Measurements from ENCODE around the gene E2F7. TPM values are rescaled to one million over a fixed set of nuclear protein-coding genes. Genes with fewer than 3 reads are reported as not detected.
A peak's percentile ranks its signal among the peaks of the same experiment; 100 is the strongest.

The E2F7 gene, protein sequence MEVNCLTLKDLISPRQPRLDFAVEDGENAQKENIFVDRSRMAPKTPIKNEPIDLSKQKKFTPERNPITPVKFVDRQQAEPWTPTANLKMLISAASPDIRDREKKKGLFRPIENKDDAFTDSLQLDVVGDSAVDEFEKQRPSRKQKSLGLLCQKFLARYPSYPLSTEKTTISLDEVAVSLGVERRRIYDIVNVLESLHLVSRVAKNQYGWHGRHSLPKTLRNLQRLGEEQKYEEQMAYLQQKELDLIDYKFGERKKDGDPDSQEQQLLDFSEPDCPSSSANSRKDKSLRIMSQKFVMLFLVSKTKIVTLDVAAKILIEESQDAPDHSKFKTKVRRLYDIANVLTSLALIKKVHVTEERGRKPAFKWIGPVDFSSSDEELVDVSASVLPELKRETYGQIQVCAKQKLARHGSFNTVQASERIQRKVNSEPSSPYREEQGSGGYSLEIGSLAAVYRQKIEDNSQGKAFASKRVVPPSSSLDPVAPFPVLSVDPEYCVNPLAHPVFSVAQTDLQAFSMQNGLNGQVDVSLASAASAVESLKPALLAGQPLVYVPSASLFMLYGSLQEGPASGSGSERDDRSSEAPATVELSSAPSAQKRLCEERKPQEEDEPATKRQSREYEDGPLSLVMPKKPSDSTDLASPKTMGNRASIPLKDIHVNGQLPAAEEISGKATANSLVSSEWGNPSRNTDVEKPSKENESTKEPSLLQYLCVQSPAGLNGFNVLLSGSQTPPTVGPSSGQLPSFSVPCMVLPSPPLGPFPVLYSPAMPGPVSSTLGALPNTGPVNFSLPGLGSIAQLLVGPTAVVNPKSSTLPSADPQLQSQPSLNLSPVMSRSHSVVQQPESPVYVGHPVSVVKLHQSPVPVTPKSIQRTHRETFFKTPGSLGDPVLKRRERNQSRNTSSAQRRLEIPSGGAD
- total RNA-seq (2022) (31.2 and 40.2 TPM in 2 replicates), Bru-seq, nascent RNA (percentile 98 among the genes with signal in this experiment), BruChase-seq, experiment 1, labeled RNA remaining after a 6-hour chase (percentile 80 among the genes with signal in this experiment), BruChase-seq, experiment 2, labeled RNA remaining after a 2-hour chase (percentile 93 among the genes with signal in this experiment)
- long read RNA-seq, full-length matches to known transcripts, result 3 of 6 reads
- long read RNA-seq, partial matches to known transcripts, result 2 of 6 reads
- long read RNA-seq, other reads (novel, unspliced or antisense), result 1 of 6 reads

DNA sequence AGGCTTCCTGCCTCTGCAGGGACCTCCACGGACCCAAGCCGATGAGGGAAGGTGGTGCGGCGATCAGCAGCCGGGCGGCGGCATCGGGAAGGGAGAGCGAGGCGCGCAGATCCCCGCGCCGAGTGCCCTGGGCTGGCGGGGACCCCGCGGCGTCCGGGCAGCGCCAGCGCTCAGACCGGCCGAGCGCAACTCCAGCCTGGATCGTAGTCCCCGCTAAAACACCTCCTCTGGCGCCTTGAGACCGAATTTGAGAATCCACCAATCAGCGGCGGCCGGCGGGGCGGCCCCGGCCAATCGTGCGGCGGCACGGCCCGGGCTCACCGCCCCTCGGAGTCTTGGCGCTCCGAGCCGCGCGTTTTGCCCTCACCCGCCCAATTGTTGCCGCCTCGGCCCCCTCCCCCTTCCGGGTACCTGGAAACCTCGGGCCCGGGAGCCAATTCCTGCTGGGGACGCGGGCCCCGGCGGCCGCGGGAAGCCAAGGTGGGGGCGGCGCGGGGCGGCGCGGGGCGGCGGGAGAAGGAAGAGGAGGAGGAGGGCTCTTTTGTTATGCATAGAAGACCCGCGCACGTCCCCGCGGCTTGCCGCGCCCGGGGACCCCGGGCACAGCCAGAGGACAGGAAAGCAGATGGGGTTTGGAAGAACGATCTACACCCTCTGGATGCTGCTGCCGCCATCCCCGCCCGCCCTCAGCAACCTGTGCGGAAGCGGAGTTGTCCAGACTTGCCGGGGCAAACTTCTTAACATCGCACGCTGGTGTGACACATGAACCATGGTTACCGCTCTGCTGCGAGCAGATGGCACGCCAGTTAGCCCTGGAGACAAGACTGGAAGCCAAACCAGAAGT lies at the start of gene E2F7:
Gene E2F7 (minus strand): TSS at position 209 of the 844 bp plus-strand sequence. CDS start 934 bp downstream, outside the sequence.
- H3K27me3 Mint-ChIP-seq (ENCODE audit: unreplicated experiment), result no peaks in the 10 kb centered on the region
- H3K4me3 Mint-ChIP-seq (ENCODE audit: low read depth, unreplicated experiment), result peak within 1 kb of the TSS; percentile 82
- no peaks in the 10 kb centered on the region for H3K9me3 Mint-ChIP-seq (ENCODE audit: low read depth, unreplicated experiment)
- peaks cover 40% of the 10 kb centered on the region for H3K4me1 Mint-ChIP-seq (ENCODE audit: low read depth, unreplicated experiment)
- CTCF ChIA-PET, result no interaction called here
- intact Hi-C loops (cut with micrococcal nuclease; ENCODE audit: unreplicated experiment), result loop anchor here (2.0 to 10.0 kb wide), 2 partner anchors 67 to 539 kb away; no protein-coding TSS in a partner anchor
- TSS peak; percentile 50 for BruUV-seq (replicated peaks)
- H3K36me3 Mint-ChIP-seq (ENCODE audit: insufficient read depth, unreplicated experiment), result peaks cover 59% of the 10 kb centered on the region
- peak within 1 kb of the TSS; percentile 90 for H3K27ac Mint-ChIP-seq (ENCODE audit: unreplicated experiment)
- TF ChIP-seq, protein P1, sequence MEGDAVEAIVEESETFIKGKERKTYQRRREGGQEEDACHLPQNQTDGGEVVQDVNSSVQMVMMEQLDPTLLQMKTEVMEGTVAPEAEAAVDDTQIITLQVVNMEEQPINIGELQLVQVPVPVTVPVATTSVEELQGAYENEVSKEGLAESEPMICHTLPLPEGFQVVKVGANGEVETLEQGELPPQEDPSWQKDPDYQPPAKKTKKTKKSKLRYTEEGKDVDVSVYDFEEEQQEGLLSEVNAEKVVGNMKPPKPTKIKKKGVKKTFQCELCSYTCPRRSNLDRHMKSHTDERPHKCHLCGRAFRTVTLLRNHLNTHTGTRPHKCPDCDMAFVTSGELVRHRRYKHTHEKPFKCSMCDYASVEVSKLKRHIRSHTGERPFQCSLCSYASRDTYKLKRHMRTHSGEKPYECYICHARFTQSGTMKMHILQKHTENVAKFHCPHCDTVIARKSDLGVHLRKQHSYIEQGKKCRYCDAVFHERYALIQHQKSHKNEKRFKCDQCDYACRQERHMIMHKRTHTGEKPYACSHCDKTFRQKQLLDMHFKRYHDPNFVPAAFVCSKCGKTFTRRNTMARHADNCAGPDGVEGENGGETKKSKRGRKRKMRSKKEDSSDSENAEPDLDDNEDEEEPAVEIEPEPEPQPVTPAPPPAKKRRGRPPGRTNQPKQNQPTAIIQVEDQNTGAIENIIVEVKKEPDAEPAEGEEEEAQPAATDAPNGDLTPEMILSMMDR (IDR thresholded peaks at IDR 0.05; ENCODE audit: unreplicated experiment), result no peak
- DNase-seq, result peak; percentile 99

DNA sequence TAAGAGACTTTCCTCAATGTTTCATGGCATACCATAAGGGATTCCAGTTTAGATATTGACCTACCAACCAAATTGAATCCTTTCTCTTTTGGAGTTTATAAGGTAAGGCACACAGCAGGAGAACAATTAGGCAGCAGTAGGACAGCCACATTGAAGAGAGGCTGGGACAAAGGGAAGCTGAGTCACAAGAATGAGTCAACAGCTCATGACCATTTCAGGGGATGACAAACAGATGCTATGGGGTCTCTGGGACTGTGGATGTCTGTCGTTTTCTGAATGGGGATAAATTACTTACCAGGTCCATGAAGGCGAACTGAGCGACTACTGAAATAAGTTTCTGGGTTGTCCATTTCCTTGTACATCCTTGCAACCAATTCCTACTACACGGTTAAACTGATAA lies 48.6 kb upstream of the E2F7 start:
- Mint-ChIP-seq H3K9me3 (ENCODE audit: low read depth, unreplicated experiment) (peaks cover 8% of the 10 kb centered on the region), H3K4me1 (ENCODE audit: low read depth, unreplicated experiment) (peaks cover 6% of the 10 kb centered on the region), H3K4me3 (ENCODE audit: low read depth, unreplicated experiment) (no peak overlapping the region), H3K27me3 (ENCODE audit: unreplicated experiment) (no peaks in the 10 kb centered on the region), H3K36me3 (ENCODE audit: insufficient read depth, unreplicated experiment) (no peaks in the 10 kb centered on the region), H3K27ac (ENCODE audit: unreplicated experiment) (no peak overlapping the region)
- TF ChIP-seq, protein P1 (IDR thresholded peaks at IDR 0.05; ENCODE audit: unreplicated experiment), result no peak
- intact Hi-C loops (cut with micrococcal nuclease; ENCODE audit: unreplicated experiment), result no loop called here
- no peak for DNase-seq
- BruUV-seq (replicated peaks), result no TSS peak
- CTCF ChIA-PET, result no interaction called here

DNA sequence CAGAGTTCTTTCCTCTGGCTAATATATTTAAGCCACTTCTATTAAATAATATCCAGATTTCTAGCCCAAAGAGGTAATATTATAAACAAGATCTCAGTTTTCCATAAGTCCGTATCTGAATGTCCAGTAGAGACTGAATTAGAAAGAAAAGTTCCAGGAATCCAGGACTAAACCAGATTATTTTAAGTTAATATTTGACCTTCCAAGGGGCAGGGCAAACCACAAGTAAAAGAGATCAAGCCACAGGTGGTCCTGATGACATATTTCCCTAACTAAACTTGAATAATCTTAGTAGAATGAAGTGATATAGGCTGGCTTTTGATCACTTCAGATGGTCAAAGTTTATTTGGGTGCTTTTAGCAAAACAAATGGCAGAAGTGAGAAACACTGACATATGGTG lies 43.3 kb upstream of the E2F7 start:
- Mint-ChIP-seq H3K27ac (ENCODE audit: unreplicated experiment) (no peak overlapping the region), H3K36me3 (ENCODE audit: insufficient read depth, unreplicated experiment) (peaks cover 6% of the 10 kb centered on the region), H3K9me3 (ENCODE audit: low read depth, unreplicated experiment) (peaks cover 8% of the 10 kb centered on the region), H3K4me1 (ENCODE audit: low read depth, unreplicated experiment) (peaks cover 27% of the 10 kb centered on the region), H3K27me3 (ENCODE audit: unreplicated experiment) (no peaks in the 10 kb centered on the region), H3K4me3 (ENCODE audit: low read depth, unreplicated experiment) (no peak overlapping the region)
- TF ChIP-seq, protein P1 (IDR thresholded peaks at IDR 0.05; ENCODE audit: unreplicated experiment), result no peak
- intact Hi-C loops (cut with micrococcal nuclease; ENCODE audit: unreplicated experiment), result no loop called here
- BruUV-seq (replicated peaks), result no TSS peak
- CTCF ChIA-PET, result no interaction called here
- DNase-seq, result no peak
